GM12878 (cell line): ENCODE data around the gene SRPK3. TPM values are rescaled to one million over a fixed set of nuclear protein-coding genes. Genes with fewer than 3 reads are reported as not detected.

Experiments
- ATAC-seq: fragments of 200-7000 bp; cut with Tn5 transposase; 3 replicates; pipeline ENCODE4 v1.9.1; 2020; ENCODE audit warnings: mild to moderate bottlenecking, moderate library complexity
- BruUV-seq: library from RNA; stranded (reverse); fragments of 400-500 nt; replicated peaks from 2 replicates; lab custom pipeline; 2021; lab: Mats Ljungman, UMichigan
- CTCF ChIA-PET: fragments of 300-600 bp; sonication (Branson Sonifier 250); formaldehyde crosslinking; extraction: SDS; loops from one replicate; lab custom pipeline; 2021; ENCODE audit warnings: inconsistent platforms; lab: Yijun Ruan, JAX
- POLR2A ChIA-PET: fragments of 350-600 bp; formaldehyde crosslinking; extraction: SDS; loops from one replicate; lab custom pipeline; 2021; ENCODE audit warnings: inconsistent platforms; lab: Charles Lee
- RAD21 ChIA-PET: fragments of 300-600 bp; sonication (Branson Sonifier 250); formaldehyde crosslinking; loops from one replicate; lab custom pipeline; 2023; ENCODE audit warnings: antibody characterized with exemption; ENCODE audit not compliant: unreplicated experiment; lab: Charles Lee
- SMC1A ChIA-PET: fragments of 300-600 bp; sonication (Branson Sonifier 250); formaldehyde crosslinking; loops from one replicate; lab custom pipeline; 2023; ENCODE audit not compliant: unreplicated experiment, uncharacterized antibody; lab: Charles Lee
- DNase-seq: peaks from one replicate; pipeline ENCODE4 v3.0.0-alpha.2; 2011; ENCODE audit warnings: low read depth, low spot score
- FAIRE-seq: peaks from 3 replicates; lab custom pipeline; 2011; peaks lifted over from hg19 to GRCh38; lab: Jason Lieb, UNC
- H2AFZ ChIP-seq: 2 replicates; pipeline ENCODE4 v1.6.0; 2011; ENCODE audit warnings: low read depth, low read length, control low read depth; ENCODE audit not compliant: control insufficient read depth
- H3K27ac ChIP-seq: 2 replicates; pipeline ENCODE4 v1.5.1; 2011; ENCODE audit warnings: control low read depth; ENCODE audit not compliant: control insufficient read depth, insufficient read depth
- H3K27me3 ChIP-seq, 2 experiments: replicated peaks in 1 of 2; 2 replicates each; pipeline versions ENCODE4 v1.6.0 to v1.6.1; 2011; ENCODE audit warnings: low read length in 1 of 2; ENCODE audit not compliant: control insufficient read depth in 2 of 2, insufficient read depth in 2 of 2
- H3K36me3 ChIP-seq, 2 experiments: 2 replicates each; pipeline ENCODE4 v1.5.1; 2011; ENCODE audit warnings: low read length in 1 of 2; ENCODE audit not compliant: control insufficient read depth in 2 of 2, insufficient read depth in 2 of 2
- H3K4me1 ChIP-seq: 2 replicates; pipeline ENCODE4 v1.6.1; 2011; ENCODE audit warnings: mild to moderate bottlenecking, low read length, moderate library complexity, mixed read lengths; ENCODE audit not compliant: control insufficient read depth, insufficient read depth
- H3K4me2 ChIP-seq: 2 replicates; pipeline ENCODE4 v1.6.0; 2011; ENCODE audit warnings: control low read depth; ENCODE audit not compliant: control insufficient read depth, insufficient read depth
- H3K4me3 ChIP-seq: fragments of 200-600 bp; sonication (generic); 2 replicates; pipeline ENCODE4 v1.5.1; 2016
- H3K79me2 ChIP-seq: 2 replicates; pipeline ENCODE4 v1.6.0; 2011; ENCODE audit warnings: low read length; ENCODE audit not compliant: control insufficient read depth, insufficient read depth
- H3K9ac ChIP-seq: 2 replicates; pipeline ENCODE4 v1.8.0; 2011; ENCODE audit warnings: low read length, control low read depth, mixed read lengths; ENCODE audit not compliant: control insufficient read depth, insufficient read depth
- H3K9me3 ChIP-seq: replicated peaks from 3 replicates; pipeline ENCODE4 v1.5.1; 2011; ENCODE audit warnings: mild to moderate bottlenecking, low read length; ENCODE audit not compliant: control insufficient read depth, insufficient read depth
- H4K20me1 ChIP-seq: 2 replicates; pipeline ENCODE4 v1.6.0; 2011; ENCODE audit not compliant: control insufficient read depth, insufficient read depth
- CREB1 ChIP-seq: IDR thresholded peaks from 2 replicates; pipeline ENCODE4 v1.6.1; 2012; ENCODE audit warnings: low read depth, mild to moderate bottlenecking, inconsistent platforms
- CREM ChIP-seq: IDR thresholded peaks from 2 replicates; pipeline ENCODE4 v1.6.1; 2014; ENCODE audit warnings: antibody characterized with exemption, low read depth
- GABPA ChIP-seq: IDR thresholded peaks from 2 replicates; pipeline ENCODE4 v1.6.1; 2014; ENCODE audit warnings: antibody characterized with exemption, low read depth, mild to moderate bottlenecking, inconsistent platforms
- IRF4 ChIP-seq: IDR thresholded peaks from 2 replicates; pipeline ENCODE4 v1.6.1; 2011; ENCODE audit warnings: low read depth, low read length
- JUND ChIP-seq: IDR thresholded peaks from 2 replicates; pipeline ENCODE4 v1.6.1; 2012; ENCODE audit warnings: low read depth, mild to moderate bottlenecking, low read length, improper control_type of control experiment, moderate library complexity
- SUPT20H ChIP-seq: IDR thresholded peaks from 2 replicates; pipeline ENCODE4 v1.6.1; 2011; ENCODE audit warnings: low read depth, mild to moderate bottlenecking, low read length, moderate library complexity, borderline replicate concordance; ENCODE audit not compliant: control insufficient read depth
- TAF1 ChIP-seq: IDR thresholded peaks from 2 replicates; pipeline ENCODE4 v1.6.1; 2011; ENCODE audit warnings: mild to moderate bottlenecking, low read depth, low read length, borderline replicate concordance
- ZNF384 ChIP-seq: IDR thresholded peaks from 2 replicates; pipeline ENCODE4 v1.6.1; 2012; ENCODE audit warnings: low read depth, mild to moderate bottlenecking, low read length, improper control_type of control experiment, borderline replicate concordance
- WGBS: methylation state at CpG from one replicate; pipeline ENCODE4 v1.1.6; 2016; ENCODE audit warnings: low lambda C conversion rate; ENCODE audit not compliant: insufficient replicate concordance, insufficient coverage; ENCODE audit errors: missing lambda C conversion rate; 5-methylcytosine and 5-hydroxymethylcytosine counted together
- in situ Hi-C: fragments of 300-500 bp; cut with MboI; formaldehyde crosslinking; loops from 9 replicates; pipeline ENCODE4 v1.14.3; 2018; ENCODE audit warnings: mixed read lengths
- intact Hi-C: fragments of 100-400 bp; cut with micrococcal nuclease; formaldehyde crosslinking; loops from one replicate; pipeline ENCODE4 v1.14.2; 2022; ENCODE audit not compliant: unreplicated experiment
- polyA plus RNA-seq, 11 experiments: library from polyadenylated mRNA; depleted of rRNA in 4 of 11; unstranded in 6 of 11; stranded (reverse) in 5 of 11; fragments of >200 nt; fragmentation: Nextera tagmentation in 4 of 11; fragmentation: Illumina TruSeq in 1 of 11; extraction: Ambion mirVana in 4 of 11; extraction: Trizol in 1 of 11; gene quantifications; 1 replicate in 1 of 11; 2 replicates in 10 of 11; pipeline versions ENCODE4 v1.2.1 to v1.2.3, GENCODE V29; 2011 to 2016; ENCODE audit warnings: inconsistent platforms in 2 of 11, missing spikeins in 2 of 11, low read depth in 1 of 11
- total RNA-seq, 4 experiments: library from RNA; depleted of rRNA in 3 of 4; stranded (reverse); fragments of >200 nt in 3 of 4; fragmentation: Illumina TruSeq in 1 of 4; extraction: Trizol in 1 of 4; gene quantifications; 2 replicates each; pipeline versions ENCODE4 v1.2.1 to v1.2.3, GENCODE V29; 2013 to 2021
- TF ChIP-seq, protein P1 (sequence below): fragments of 450-650 bp; formaldehyde crosslinking; IDR thresholded peaks from 2 replicates; pipeline ENCODE4 v1.5.0; 2022; ENCODE audit warnings: mild to moderate bottlenecking, missing genetic modification characterization
- TF ChIP-seq, protein P2 (sequence below): fragments of 450-650 bp; IDR thresholded peaks from 2 replicates; pipeline ENCODE4 v1.6.1; 2017; ENCODE audit warnings: mild to moderate bottlenecking, low read depth, inconsistent platforms; ENCODE audit not compliant: poor library complexity, severe bottlenecking
- TF ChIP-seq, protein P3 (sequence below): IDR thresholded peaks from 2 replicates; pipeline ENCODE4 v1.6.1; 2012; ENCODE audit warnings: low read depth, low read length, improper control_type of control experiment
- TF ChIP-seq, protein P4 (sequence below): fragments of 450-650 bp; IDR thresholded peaks from 2 replicates; pipeline ENCODE4 v1.6.1; 2017; ENCODE audit warnings: borderline replicate concordance

The SRPK3 gene
- total and polyA plus RNA-seq, 10 of the 15 experiments (the other 5 are each of a cell fraction or from before 2014, with no cell fraction given): 0.05 to 0.19 TPM; not detected in 8

DNA sequence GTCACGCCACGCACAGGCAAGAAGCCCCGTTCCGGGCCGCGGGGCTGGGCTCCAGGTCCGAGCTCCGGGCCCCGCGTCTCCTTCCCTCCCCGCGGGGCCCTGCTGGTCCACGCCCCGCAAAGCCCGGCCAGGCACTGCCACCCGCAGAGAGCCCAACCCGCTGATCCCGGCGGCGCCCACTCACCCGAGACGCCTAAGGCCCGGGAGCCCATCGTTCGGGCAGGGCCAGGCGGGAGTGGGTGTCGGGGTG, 48.6 kb downstream of the SRPK3 start:
- ChIA-PET SMC1A (no interaction called here), POLR2A (no interaction called here), RAD21 (no interaction called here), CTCF (no interaction called here)
- no peaks in the 10 kb centered on the region; a peak in 1 of 4 replicates for H3K27me3 ChIP-seq
- H3K36me3 ChIP-seq: no peaks in the 10 kb centered on the region
- 57% methylated on average over 10 of the region's 27 CpGs for WGBS
- no peaks in the 10 kb centered on the region for H3K4me1 ChIP-seq
- H4K20me1 ChIP-seq: no peaks in the 10 kb centered on the region
- ATAC-seq: no peak
- no peak overlapping the region for H3K9ac ChIP-seq
- intact Hi-C loops: no loop called here
- H3K79me2 ChIP-seq: no peaks in the 10 kb centered on the region
- no TSS peak for BruUV-seq
- H2AFZ ChIP-seq: no peak overlapping the region
- H3K4me3 ChIP-seq: no peak overlapping the region
- no peak overlapping the region for H3K27ac ChIP-seq
- H3K9me3 ChIP-seq: no peaks in the 10 kb centered on the region; the same call in 2 of the 3 replicates
- FAIRE-seq: no peak
- no peak for TF ChIP-seq TAF1
- TF ChIP-seq, protein P1, sequence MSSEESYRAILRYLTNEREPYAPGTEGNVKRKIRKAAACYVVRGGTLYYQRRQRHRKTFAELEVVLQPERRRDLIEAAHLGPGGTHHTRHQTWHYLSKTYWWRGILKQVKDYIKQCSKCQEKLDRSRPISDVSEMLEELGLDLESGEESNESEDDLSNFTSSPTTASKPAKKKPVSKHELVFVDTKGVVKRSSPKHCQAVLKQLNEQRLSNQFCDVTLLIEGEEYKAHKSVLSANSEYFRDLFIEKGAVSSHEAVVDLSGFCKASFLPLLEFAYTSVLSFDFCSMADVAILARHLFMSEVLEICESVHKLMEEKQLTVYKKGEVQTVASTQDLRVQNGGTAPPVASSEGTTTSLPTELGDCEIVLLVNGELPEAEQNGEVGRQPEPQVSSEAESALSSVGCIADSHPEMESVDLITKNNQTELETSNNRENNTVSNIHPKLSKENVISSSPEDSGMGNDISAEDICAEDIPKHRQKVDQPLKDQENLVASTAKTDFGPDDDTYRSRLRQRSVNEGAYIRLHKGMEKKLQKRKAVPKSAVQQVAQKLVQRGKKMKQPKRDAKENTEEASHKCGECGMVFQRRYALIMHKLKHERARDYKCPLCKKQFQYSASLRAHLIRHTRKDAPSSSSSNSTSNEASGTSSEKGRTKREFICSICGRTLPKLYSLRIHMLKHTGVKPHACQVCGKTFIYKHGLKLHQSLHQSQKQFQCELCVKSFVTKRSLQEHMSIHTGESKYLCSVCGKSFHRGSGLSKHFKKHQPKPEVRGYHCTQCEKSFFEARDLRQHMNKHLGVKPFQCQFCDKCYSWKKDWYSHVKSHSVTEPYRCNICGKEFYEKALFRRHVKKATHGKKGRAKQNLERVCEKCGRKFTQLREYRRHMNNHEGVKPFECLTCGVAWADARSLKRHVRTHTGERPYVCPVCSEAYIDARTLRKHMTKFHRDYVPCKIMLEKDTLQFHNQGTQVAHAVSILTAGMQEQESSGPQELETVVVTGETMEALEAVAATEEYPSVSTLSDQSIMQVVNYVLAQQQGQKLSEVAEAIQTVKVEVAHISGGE (CRISPR knock-in tag): no peak
- TF ChIP-seq, protein P2, sequence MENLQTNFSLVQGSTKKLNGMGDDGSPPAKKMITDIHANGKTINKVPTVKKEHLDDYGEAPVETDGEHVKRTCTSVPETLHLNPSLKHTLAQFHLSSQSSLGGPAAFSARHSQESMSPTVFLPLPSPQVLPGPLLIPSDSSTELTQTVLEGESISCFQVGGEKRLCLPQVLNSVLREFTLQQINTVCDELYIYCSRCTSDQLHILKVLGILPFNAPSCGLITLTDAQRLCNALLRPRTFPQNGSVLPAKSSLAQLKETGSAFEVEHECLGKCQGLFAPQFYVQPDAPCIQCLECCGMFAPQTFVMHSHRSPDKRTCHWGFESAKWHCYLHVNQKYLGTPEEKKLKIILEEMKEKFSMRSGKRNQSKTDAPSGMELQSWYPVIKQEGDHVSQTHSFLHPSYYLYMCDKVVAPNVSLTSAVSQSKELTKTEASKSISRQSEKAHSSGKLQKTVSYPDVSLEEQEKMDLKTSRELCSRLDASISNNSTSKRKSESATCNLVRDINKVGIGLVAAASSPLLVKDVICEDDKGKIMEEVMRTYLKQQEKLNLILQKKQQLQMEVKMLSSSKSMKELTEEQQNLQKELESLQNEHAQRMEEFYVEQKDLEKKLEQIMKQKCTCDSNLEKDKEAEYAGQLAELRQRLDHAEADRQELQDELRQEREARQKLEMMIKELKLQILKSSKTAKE: no peak
- TF ChIP-seq ZNF384: no peak
- no peak for TF ChIP-seq JUND
- TF ChIP-seq CREM: no peak
- TF ChIP-seq IRF4: no peak
- TF ChIP-seq CREB1: no peak
- TF ChIP-seq, protein P3, sequence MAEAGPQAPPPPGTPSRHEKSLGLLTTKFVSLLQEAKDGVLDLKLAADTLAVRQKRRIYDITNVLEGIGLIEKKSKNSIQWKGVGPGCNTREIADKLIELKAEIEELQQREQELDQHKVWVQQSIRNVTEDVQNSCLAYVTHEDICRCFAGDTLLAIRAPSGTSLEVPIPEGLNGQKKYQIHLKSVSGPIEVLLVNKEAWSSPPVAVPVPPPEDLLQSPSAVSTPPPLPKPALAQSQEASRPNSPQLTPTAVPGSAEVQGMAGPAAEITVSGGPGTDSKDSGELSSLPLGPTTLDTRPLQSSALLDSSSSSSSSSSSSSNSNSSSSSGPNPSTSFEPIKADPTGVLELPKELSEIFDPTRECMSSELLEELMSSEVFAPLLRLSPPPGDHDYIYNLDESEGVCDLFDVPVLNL: no peak
- TF ChIP-seq, protein P4, sequence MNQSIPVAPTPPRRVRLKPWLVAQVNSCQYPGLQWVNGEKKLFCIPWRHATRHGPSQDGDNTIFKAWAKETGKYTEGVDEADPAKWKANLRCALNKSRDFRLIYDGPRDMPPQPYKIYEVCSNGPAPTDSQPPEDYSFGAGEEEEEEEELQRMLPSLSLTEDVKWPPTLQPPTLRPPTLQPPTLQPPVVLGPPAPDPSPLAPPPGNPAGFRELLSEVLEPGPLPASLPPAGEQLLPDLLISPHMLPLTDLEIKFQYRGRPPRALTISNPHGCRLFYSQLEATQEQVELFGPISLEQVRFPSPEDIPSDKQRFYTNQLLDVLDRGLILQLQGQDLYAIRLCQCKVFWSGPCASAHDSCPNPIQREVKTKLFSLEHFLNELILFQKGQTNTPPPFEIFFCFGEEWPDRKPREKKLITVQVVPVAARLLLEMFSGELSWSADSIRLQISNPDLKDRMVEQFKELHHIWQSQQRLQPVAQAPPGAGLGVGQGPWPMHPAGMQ: no peak
- no peak for TF ChIP-seq SUPT20H
- no peak for TF ChIP-seq GABPA
- TF ChIP-seq, all 136 proteins: peak for 0
- no peak overlapping the region for H3K4me2 ChIP-seq
- in situ Hi-C loops: no loop called here
- no peak for DNase-seq
